Keratinocyte (primary cell): ENCODE results near the gene ZNF185. TPM values are rescaled to one million over a fixed set of nuclear protein-coding genes. Genes with fewer than 3 reads are reported as not detected.

ENCODE experiments used
- DNase-seq: peaks from one replicate; pipeline ENCODE4 v3.0.0-alpha.2; 2011; ENCODE audit warnings: low read depth, missing footprints, low spot score
- FAIRE-seq: peaks from 2 replicates; lab custom pipeline; 2011; peaks lifted over from hg19 to GRCh38; lab: Jason Lieb, UNC
- H2AFZ ChIP-seq: 2 replicates; pipeline ENCODE4 v1.6.0; 2012; ENCODE audit warnings: low read length, control low read depth, inconsistent platforms; ENCODE audit not compliant: control insufficient read depth
- H3K27ac ChIP-seq: 2 replicates; pipeline ENCODE4 v1.5.1; 2011; ENCODE audit warnings: low read length; ENCODE audit not compliant: control insufficient read depth, insufficient read depth
- H3K27me3 ChIP-seq: 3 replicates; pipeline ENCODE4 v1.6.0; 2011; ENCODE audit warnings: low read length; ENCODE audit not compliant: control insufficient read depth, insufficient read depth; ENCODE audit errors: extremely low read depth
- H3K36me3 ChIP-seq, 2 experiments: 2 replicates in 1 of 2; 3 replicates in 1 of 2; pipeline ENCODE4 v1.5.1; 2011; ENCODE audit warnings: low read length in 2 of 2, mild to moderate bottlenecking in 1 of 2; ENCODE audit not compliant: control insufficient read depth in 2 of 2, insufficient read depth in 2 of 2; ENCODE audit errors: extremely low read depth in 1 of 2
- H3K4me1 ChIP-seq: 3 replicates; pipeline ENCODE4 v1.5.1; 2011; ENCODE audit warnings: low read length; ENCODE audit not compliant: control insufficient read depth, insufficient read depth; ENCODE audit errors: extremely low read depth
- H3K4me2 ChIP-seq: 3 replicates; pipeline ENCODE4 v1.6.0; 2011; ENCODE audit warnings: low read depth, low read length; ENCODE audit not compliant: control insufficient read depth, insufficient read depth; ENCODE audit errors: extremely low read depth
- H3K4me3 ChIP-seq, 3 experiments: fragments of 200-600 bp in 1 of 3; sonication (generic) in 1 of 3; 2 replicates in 2 of 3; 3 replicates in 1 of 3; pipeline ENCODE4 v1.5.1; 2011 to 2016; ENCODE audit warnings: low read length in 3 of 3, mild to moderate bottlenecking in 3 of 3, control low read depth in 2 of 3, inconsistent platforms in 1 of 3, low read depth in 1 of 3, mixed read lengths in 1 of 3, mixed run types in 1 of 3, moderate library complexity in 1 of 3; ENCODE audit not compliant: control insufficient read depth in 2 of 3, insufficient read depth in 2 of 3; ENCODE audit errors: extremely low read depth in 1 of 3
- H3K79me2 ChIP-seq: 2 replicates; pipeline ENCODE4 v1.6.0; 2012; ENCODE audit warnings: low read length; ENCODE audit not compliant: control insufficient read depth, insufficient read depth
- H3K9ac ChIP-seq: 3 replicates; pipeline ENCODE4 v1.6.0; 2011; ENCODE audit warnings: low read length; ENCODE audit not compliant: control insufficient read depth, insufficient read depth; ENCODE audit errors: extremely low read depth
- H3K9me1 ChIP-seq: 3 replicates; pipeline ENCODE4 v1.6.0; 2011; ENCODE audit warnings: low read length; ENCODE audit not compliant: control insufficient read depth, insufficient read depth; ENCODE audit errors: extremely low read depth
- H3K9me3 ChIP-seq: 2 replicates; pipeline ENCODE4 v1.5.1; 2012; ENCODE audit warnings: low read depth, low read length; ENCODE audit not compliant: control insufficient read depth
- H4K20me1 ChIP-seq: 3 replicates; pipeline ENCODE4 v1.6.0; 2011; ENCODE audit warnings: low read length; ENCODE audit not compliant: control insufficient read depth, insufficient read depth; ENCODE audit errors: extremely low read depth
- CTCF ChIP-seq, 3 experiments: IDR thresholded peaks in 1 of 3; conservative IDR thresholded peaks in 1 of 3; optimal IDR thresholded peaks in 1 of 3; 2 replicates in 2 of 3; 3 replicates in 1 of 3; pipeline versions ENCODE3 to v1.5.1; 2011; ENCODE audit warnings: low read length in 3 of 3, mild to moderate bottlenecking in 3 of 3, moderate library complexity in 2 of 3, control low read depth in 1 of 3, inconsistent platforms in 1 of 3; ENCODE audit not compliant: insufficient read depth in 2 of 3; ENCODE audit errors: extremely low read depth in 1 of 3
- EZH2 ChIP-seq: IDR thresholded peaks from one replicate; pipeline ENCODE4 v1.6.1; 2012; ENCODE audit warnings: inconsistent platforms, mild to moderate bottlenecking, low read length, moderate library complexity
- dilution Hi-C: fragments of 300-500 bp; cut with MboI; formaldehyde crosslinking; loops from one replicate; pipeline ENCODE4 v1.7.0; 2020; ENCODE audit warnings: low sequenced_read_pairs; ENCODE audit not compliant: extremely low pct_ligation_motif_present
- polyA plus RNA-seq, 5 experiments: library from polyadenylated mRNA; depleted of rRNA in 3 of 5; stranded (reverse) in 3 of 5; stranded (forward) in 1 of 5; unstranded in 1 of 5; fragments of >200 nt; gene quantifications; 1 replicate in 1 of 5; 2 replicates in 3 of 5; 3 replicates in 1 of 5; pipeline versions ENCODE4 v1.2.1 to v1.2.3, GENCODE V29; 2011 to 2012; ENCODE audit warnings: missing spikeins in 2 of 5, low read depth in 1 of 5, low replicate concordance in 1 of 5

The ZNF185 gene
- polyA plus RNA-seq, 1 donor (not counting 4 experiments of a cell fraction or from before 2014, with no cell fraction given) = 55.6 TPM

- no peak overlapping the region for H3K4me2 ChIP-seq
- no peak overlapping the region for H2AFZ ChIP-seq
- no peaks in the 10 kb centered on the region for H3K9me1 ChIP-seq
- H3K4me1 ChIP-seq = peaks cover 38% of the 10 kb centered on the region
- dilution Hi-C loops = no loop called here
- H3K36me3 ChIP-seq = no peaks in the 10 kb centered on the region
- no peaks in the 10 kb centered on the region for H3K79me2 ChIP-seq
- no peak for DNase-seq
- H3K4me3 ChIP-seq = no peak overlapping the region
- H3K27ac ChIP-seq = no peak overlapping the region
- TF ChIP-seq CTCF (optimal IDR thresholded peaks at IDR 0.05 in 1 of 3, IDR thresholded peaks at IDR 0.05 in 1 of 3, conservative IDR thresholded peaks at IDR 0.05 in 1 of 3; ENCODE audit: extremely low read depth in 1 of 3, insufficient read depth in 2 of 3, low read length in 3 of 3) (no peak), EZH2 (no peak)
- no peaks in the 10 kb centered on the region for H3K9me3 ChIP-seq
- FAIRE-seq = no peak
- H3K27me3 ChIP-seq = no peaks in the 10 kb centered on the region
- H4K20me1 ChIP-seq = no peaks in the 10 kb centered on the region
- H3K9ac ChIP-seq = no peak overlapping the region
Measured at GRCh38 chrX:152892499-152892898, 5.4 kb upstream of the ZNF185 start.

GRCh38 chrX:152892999-152893891 lies 4.6 kb upstream of the ZNF185 start:
- H3K9ac ChIP-seq = peak overlapping the region; percentile 4
- H3K27ac ChIP-seq = no peak overlapping the region
- dilution Hi-C loops = no loop called here
- TF ChIP-seq CTCF (optimal IDR thresholded peaks at IDR 0.05 in 1 of 3, IDR thresholded peaks at IDR 0.05 in 1 of 3, conservative IDR thresholded peaks at IDR 0.05 in 1 of 3; ENCODE audit: extremely low read depth in 1 of 3, insufficient read depth in 2 of 3, low read length in 3 of 3) = no peak
- TF ChIP-seq EZH2 = no peak
- peak overlapping the region; percentile 27 for H2AFZ ChIP-seq
- H4K20me1 ChIP-seq = no peaks in the 10 kb centered on the region
- no peaks in the 10 kb centered on the region for H3K27me3 ChIP-seq
- FAIRE-seq (no peak), DNase-seq (no peak)
- H3K4me3 ChIP-seq = no peak overlapping the region
- peaks cover 38% of the 10 kb centered on the region for H3K4me1 ChIP-seq
- H3K9me3 ChIP-seq = no peaks in the 10 kb centered on the region
- H3K36me3 ChIP-seq = no peaks in the 10 kb centered on the region
- H3K79me2 ChIP-seq = no peaks in the 10 kb centered on the region
- no peaks in the 10 kb centered on the region for H3K9me1 ChIP-seq
- no peak overlapping the region for H3K4me2 ChIP-seq
